Fibroblast of lung (primary cell): ENCODE data around the gene MARCHF6.

Experiments
- EZH2 ChIP-seq: IDR thresholded peaks from 2 replicates; pipeline ENCODE4 v1.5.1; 2012; ENCODE audit warnings: low read length, control low read depth, mild to moderate bottlenecking; ENCODE audit errors: missing control alignments
- TF ChIP-seq, protein P1 (sequence below), 2 donors: IDR thresholded peaks in 1 of 2; conservative IDR thresholded peaks in 1 of 2; 1 replicate in 1 of 2; 2 replicates in 1 of 2; pipeline ENCODE4 v1.5.1; 2011 to 2012; ENCODE audit warnings: low read length in 2 of 2, control low read depth in 1 of 2, inconsistent platforms in 1 of 2, low read depth in 1 of 2, mild to moderate bottlenecking in 1 of 2

DNA sequence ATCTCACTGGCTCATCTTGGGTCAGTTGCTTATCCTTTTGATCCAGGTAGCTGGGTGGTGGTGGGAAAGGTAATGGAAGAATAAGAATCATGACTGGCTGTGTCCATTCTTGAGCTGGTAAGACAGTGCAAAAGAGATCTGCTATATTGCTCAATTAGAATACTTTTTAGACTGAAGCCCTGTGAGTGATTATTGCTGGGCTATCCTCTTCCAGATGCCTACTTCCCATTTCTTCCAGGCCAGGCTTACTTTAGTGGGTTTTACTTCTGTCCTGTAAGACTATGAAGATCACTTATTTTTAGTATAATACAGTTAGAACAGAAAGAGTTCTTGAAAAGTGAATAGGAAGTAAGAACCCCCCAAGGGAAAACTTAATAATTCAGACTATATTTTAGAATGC lies 7.2 kb downstream of the MARCHF6 start:
- TF ChIP-seq, protein P1, sequence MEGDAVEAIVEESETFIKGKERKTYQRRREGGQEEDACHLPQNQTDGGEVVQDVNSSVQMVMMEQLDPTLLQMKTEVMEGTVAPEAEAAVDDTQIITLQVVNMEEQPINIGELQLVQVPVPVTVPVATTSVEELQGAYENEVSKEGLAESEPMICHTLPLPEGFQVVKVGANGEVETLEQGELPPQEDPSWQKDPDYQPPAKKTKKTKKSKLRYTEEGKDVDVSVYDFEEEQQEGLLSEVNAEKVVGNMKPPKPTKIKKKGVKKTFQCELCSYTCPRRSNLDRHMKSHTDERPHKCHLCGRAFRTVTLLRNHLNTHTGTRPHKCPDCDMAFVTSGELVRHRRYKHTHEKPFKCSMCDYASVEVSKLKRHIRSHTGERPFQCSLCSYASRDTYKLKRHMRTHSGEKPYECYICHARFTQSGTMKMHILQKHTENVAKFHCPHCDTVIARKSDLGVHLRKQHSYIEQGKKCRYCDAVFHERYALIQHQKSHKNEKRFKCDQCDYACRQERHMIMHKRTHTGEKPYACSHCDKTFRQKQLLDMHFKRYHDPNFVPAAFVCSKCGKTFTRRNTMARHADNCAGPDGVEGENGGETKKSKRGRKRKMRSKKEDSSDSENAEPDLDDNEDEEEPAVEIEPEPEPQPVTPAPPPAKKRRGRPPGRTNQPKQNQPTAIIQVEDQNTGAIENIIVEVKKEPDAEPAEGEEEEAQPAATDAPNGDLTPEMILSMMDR (conservative IDR thresholded peaks at IDR 0.05 in 1 of 2, IDR thresholded peaks at IDR 0.05 in 1 of 2; ENCODE audit: low read depth in 1 of 2, low read length in 2 of 2) = no peak
- TF ChIP-seq EZH2 = no peak
